GM23248 (cell line): ENCODE data around the gene LIMD2. TPM values are rescaled to one million over a fixed set of nuclear protein-coding genes. Genes with fewer than 3 reads are reported as not detected.

Experiments
- DNase-seq: peaks from one replicate; pipeline ENCODE4 v3.0.0-alpha.2; 2015
- H2AFZ ChIP-seq: fragments of 200-600 bp; sonication (generic); 2 replicates; pipeline ENCODE4 v1.6.1; 2016; ENCODE audit warnings: antibody characterized with exemption
- H3F3A ChIP-seq: fragments of 200-600 bp; sonication (generic); 2 replicates; pipeline ENCODE4 v1.6.1; 2016; ENCODE audit warnings: mild to moderate bottlenecking, antibody characterized with exemption, mixed run types; ENCODE audit not compliant: insufficient read depth
- H3K27ac ChIP-seq: fragments of 200-600 bp; sonication (generic); 2 replicates; pipeline ENCODE4 v1.5.1; 2016; ENCODE audit warnings: mild to moderate bottlenecking
- H3K27me3 ChIP-seq: fragments of 200-600 bp; sonication (generic); replicated peaks from 2 replicates; pipeline ENCODE4 v1.6.1; 2016; ENCODE audit warnings: mild to moderate bottlenecking; ENCODE audit not compliant: insufficient read depth
- H3K36me3 ChIP-seq: fragments of 200-600 bp; sonication (generic); 2 replicates; pipeline ENCODE4 v1.6.1; 2016; ENCODE audit warnings: low read depth, mild to moderate bottlenecking
- H3K4me1 ChIP-seq: fragments of 200-600 bp; sonication (generic); 2 replicates; pipeline ENCODE4 v1.6.1; 2016; ENCODE audit warnings: mild to moderate bottlenecking; ENCODE audit not compliant: insufficient read depth
- H3K4me2 ChIP-seq: fragments of 200-600 bp; sonication (generic); one replicate; pipeline ENCODE4 v1.6.1; 2016; ENCODE audit warnings: mild to moderate bottlenecking; ENCODE audit not compliant: unreplicated experiment
- H3K4me3 ChIP-seq: fragments of 200-600 bp; sonication (generic); 2 replicates; pipeline ENCODE4 v1.5.1; 2016; ENCODE audit warnings: mild to moderate bottlenecking
- H3K79me2 ChIP-seq: fragments of 200-600 bp; sonication (generic); 2 replicates; pipeline ENCODE4 v1.6.1; 2016; ENCODE audit warnings: mild to moderate bottlenecking; ENCODE audit not compliant: insufficient read depth
- H3K9ac ChIP-seq: fragments of 200-600 bp; sonication (generic); 2 replicates; pipeline ENCODE4 v1.6.1; 2016; ENCODE audit warnings: mild to moderate bottlenecking
- H3K9me2 ChIP-seq: fragments of 200-600 bp; sonication (generic); 2 replicates; pipeline ENCODE4 v1.6.1; 2016; ENCODE audit warnings: mixed run types, mild to moderate bottlenecking, moderate library complexity; ENCODE audit not compliant: insufficient read depth
- H3K9me3 ChIP-seq: fragments of 200-600 bp; sonication (generic); one replicate; pipeline ENCODE4 v1.6.1; 2017; ENCODE audit warnings: low read depth
- H4K20me1 ChIP-seq: fragments of 200-600 bp; sonication (generic); 2 replicates; pipeline ENCODE4 v1.6.0; 2016; ENCODE audit not compliant: insufficient read depth
- EZH2 ChIP-seq: fragments of 200-600 bp; sonication (generic); IDR thresholded peaks from 2 replicates; pipeline ENCODE4 v1.6.1; 2018; ENCODE audit warnings: antibody characterized with exemption, mild to moderate bottlenecking; ENCODE audit not compliant: insufficient read depth, poor library complexity, severe bottlenecking
- EZH2phosphoT487 ChIP-seq: fragments of 200-600 bp; sonication (generic); IDR thresholded peaks from 2 replicates; pipeline ENCODE4 v1.6.1; 2018; ENCODE audit warnings: antibody characterized with exemption, moderate library complexity, mild to moderate bottlenecking, low read depth; ENCODE audit not compliant: insufficient read depth
- WGBS, 2 experiments: methylation state at CpG; one replicate each; pipeline ENCODE4 v1.1.6; 2015 to 2017; ENCODE audit warnings: low lambda C conversion rate in 2 of 2, low coverage in 1 of 2; ENCODE audit errors: missing lambda C conversion rate in 2 of 2; 5-methylcytosine and 5-hydroxymethylcytosine counted together
- in situ Hi-C: fragments of 300-500 bp; cut with MboI; formaldehyde crosslinking; loops from 2 replicates; pipeline ENCODE4 v1.15.0; 2020
- polyA plus RNA-seq: library from polyadenylated mRNA; unstranded; fragments of >200 nt; fragmentation: Nextera tagmentation; extraction: Ambion mirVana; gene quantifications from 2 replicates; pipeline ENCODE4 v1.2.1, GENCODE V29; 2016
- total RNA-seq: library from RNA; depleted of rRNA; stranded (reverse); fragments of >200 nt; shearing (Covaris generic); gene quantifications from 2 replicates; pipeline ENCODE4 v1.2.3, GENCODE V29; 2014; rRNA removed

The LIMD2 gene
- total and polyA plus RNA-seq, 2 experiments from 2014 or later = 9.1 to 15.8 TPM

DNA sequence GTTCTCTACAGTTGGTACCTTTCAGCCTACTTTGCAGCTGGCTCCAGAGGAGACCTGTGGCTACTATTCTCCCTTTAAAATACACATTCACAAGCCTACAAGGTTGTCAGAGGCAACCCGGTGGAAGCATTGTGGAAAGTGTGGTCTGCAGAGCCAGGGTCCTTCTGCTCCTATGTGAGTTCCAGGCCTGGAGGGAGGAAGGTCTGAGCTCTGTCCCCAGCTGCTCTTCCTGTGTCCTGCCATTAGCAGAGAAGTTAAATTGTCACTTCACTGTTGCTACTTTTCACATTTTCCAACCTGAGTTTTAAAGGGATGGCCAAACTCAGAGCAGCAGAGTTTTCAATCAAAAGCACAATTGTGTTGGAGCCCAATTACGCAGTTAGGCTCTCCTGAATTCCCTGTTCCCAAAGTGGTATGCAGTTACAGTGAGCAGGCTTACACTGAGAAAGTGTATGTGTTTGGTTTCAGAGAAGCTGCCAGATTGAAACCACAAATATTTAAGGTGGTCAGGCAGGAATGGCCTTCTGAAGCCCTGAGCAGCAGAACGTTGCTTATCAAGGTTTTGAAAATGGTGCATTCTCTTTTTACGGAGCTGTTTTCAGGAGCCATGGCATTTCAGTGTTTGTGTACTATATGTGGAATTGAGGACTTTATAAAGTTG lies 52.7 kb downstream of the LIMD2 start:
- Histone ChIP-seq H3K79me2 (peaks cover 3% of the 10 kb centered on the region; the same call in 1 of the 2 replicates), H3K4me2 (no peak overlapping the region), H3K4me3 (no peak overlapping the region), H3K27ac (no peak overlapping the region), H3K9me2 (no peaks in the 10 kb centered on the region), H3F3A (0 out of 2 replicates have a peak, but pooled peaks cover 8% of the 10 kb centered on the region), H3K4me1 (peaks cover 6% of the 10 kb centered on the region), H2AFZ (no peak overlapping the region), H3K27me3 (no peaks in the 10 kb centered on the region), H3K9me3 (no peaks in the 10 kb centered on the region), H4K20me1 (no peaks in the 10 kb centered on the region), H3K9ac (no peak overlapping the region), H3K36me3 (no peaks in the 10 kb centered on the region; the same call in 1 of the 2 replicates)
- no peak for TF ChIP-seq EZH2phosphoT487
- TF ChIP-seq EZH2 = no peak
- in situ Hi-C loops = no loop called here
- 67% methylated on average over 4 of the region's 4 CpGs for WGBS, 2 experiments
- peak; percentile 43 for DNase-seq

DNA sequence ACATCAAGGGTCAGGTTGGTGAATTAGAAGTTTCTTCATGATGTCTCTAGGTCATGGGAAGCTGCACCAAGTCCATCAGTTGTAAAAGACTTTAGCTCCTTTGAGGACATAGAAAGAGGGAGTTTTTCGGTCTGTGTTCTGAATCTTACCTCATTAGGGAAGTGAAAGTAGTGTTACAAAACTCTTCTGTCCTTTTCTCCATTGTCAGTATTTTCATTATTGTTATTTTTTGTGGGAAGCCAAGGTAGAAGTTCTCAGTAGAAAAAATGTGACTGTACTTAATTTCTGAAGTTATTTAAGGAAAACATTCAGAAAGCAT lies 53.5 kb downstream of the LIMD2 start:
- Histone ChIP-seq H3K27me3 (no peaks in the 10 kb centered on the region), H3K9me2 (no peaks in the 10 kb centered on the region), H3K9ac (no peak overlapping the region), H3K4me1 (peaks cover 6% of the 10 kb centered on the region), H3K4me3 (no peak overlapping the region), H3K27ac (no peak overlapping the region), H3K36me3 (no peaks in the 10 kb centered on the region; the same call in 1 of the 2 replicates), H3K9me3 (no peaks in the 10 kb centered on the region), H2AFZ (no peak overlapping the region), H3K4me2 (no peak overlapping the region), H3K79me2 (peaks cover 3% of the 10 kb centered on the region; the same call in 1 of the 2 replicates), H3F3A (0 out of 2 replicates have a peak, but pooled peaks cover 8% of the 10 kb centered on the region), H4K20me1 (no peaks in the 10 kb centered on the region)
- WGBS, 2 experiments = 100% methylated on average over 1 of the region's 1 CpG
- TF ChIP-seq EZH2 = no peak
- no peak for TF ChIP-seq EZH2phosphoT487
- in situ Hi-C loops = no loop called here
- no peak for DNase-seq

Other genes with a start within 250 kb of the LIMD2 start
- 3.2 and 3.4 TPM in 2 replicates for gene ACE, start 223.1 kb downstream of the LIMD2 start, total RNA-seq
- gene ACE, start 223.1 kb downstream of the LIMD2 start, polyA plus RNA-seq = 1.6 and 2.2 TPM in 2 replicates
- gene KCNH6, start 176.8 kb downstream of the LIMD2 start, total RNA-seq = not detected in 2 replicates
- not detected in 2 replicates for gene KCNH6, start 176.8 kb downstream of the LIMD2 start, polyA plus RNA-seq
- 21.2 and 21.6 TPM in 2 replicates for gene DCAF7, start 149.6 kb downstream of the LIMD2 start, total RNA-seq
- gene DCAF7, start 149.6 kb downstream of the LIMD2 start, polyA plus RNA-seq = 38.2 and 38.4 TPM in 2 replicates
- 7.9 and 16.4 TPM in 2 replicates for gene TACO1, start 99.2 kb downstream of the LIMD2 start, total RNA-seq
- 22.3 and 23.8 TPM in 2 replicates for gene TACO1, start 99.2 kb downstream of the LIMD2 start, polyA plus RNA-seq
- 36.7 and 49.3 TPM in 2 replicates for gene MAP3K3, start 77.7 kb downstream of the LIMD2 start, total RNA-seq
- gene MAP3K3, start 77.7 kb downstream of the LIMD2 start, polyA plus RNA-seq = 8.6 and 12.2 TPM in 2 replicates
- 13.9 and 15.7 TPM in 2 replicates for gene STRADA, start 41.7 kb upstream of the LIMD2 start, total RNA-seq
- 21.6 and 22.3 TPM in 2 replicates for gene STRADA, start 41.7 kb upstream of the LIMD2 start, polyA plus RNA-seq
- gene CCDC47, start 73.5 kb upstream of the LIMD2 start, total RNA-seq = 72.2 and 74.2 TPM in 2 replicates
- gene CCDC47, start 73.5 kb upstream of the LIMD2 start, polyA plus RNA-seq = 60.5 and 61.6 TPM in 2 replicates
- gene DDX42, start 74.0 kb upstream of the LIMD2 start, total RNA-seq = 49.6 and 52.6 TPM in 2 replicates
- gene DDX42, start 74.0 kb upstream of the LIMD2 start, polyA plus RNA-seq = 33.9 and 37.2 TPM in 2 replicates
- 36.2 and 60.5 TPM in 2 replicates for gene PSMC5, start 127.3 kb upstream of the LIMD2 start, total RNA-seq
- gene PSMC5, start 127.3 kb upstream of the LIMD2 start, polyA plus RNA-seq = 178 and 180 TPM in 2 replicates
- 38.1 and 47.3 TPM in 2 replicates for gene FTSJ3, start 127.5 kb upstream of the LIMD2 start, total RNA-seq
- 27.6 and 29.2 TPM in 2 replicates for gene FTSJ3, start 127.5 kb upstream of the LIMD2 start, polyA plus RNA-seq
- gene SMARCD2, start 142.6 kb upstream of the LIMD2 start, total RNA-seq = 85.1 and 88.5 TPM in 2 replicates
- gene SMARCD2, start 142.6 kb upstream of the LIMD2 start, polyA plus RNA-seq = 28.9 and 29.3 TPM in 2 replicates
- gene CSH2, start 173.6 kb upstream of the LIMD2 start, total RNA-seq = not detected in 2 replicates
- not detected in 2 replicates for gene CSH2, start 173.6 kb upstream of the LIMD2 start, polyA plus RNA-seq
- not detected in 2 replicates for gene GH2, start 181.8 kb upstream of the LIMD2 start, total RNA-seq
- not detected in 2 replicates for gene GH2, start 181.8 kb upstream of the LIMD2 start, polyA plus RNA-seq
- not detected in 2 replicates for gene CSH1, start 196.4 kb upstream of the LIMD2 start, total RNA-seq
- gene CSH1, start 196.4 kb upstream of the LIMD2 start, polyA plus RNA-seq = not detected in 2 replicates
- not detected in 2 replicates for gene CSHL1, start 211.1 kb upstream of the LIMD2 start, total RNA-seq
- not detected in 2 replicates for gene CSHL1, start 211.1 kb upstream of the LIMD2 start, polyA plus RNA-seq
- not detected in 2 replicates for gene GH1, start 218.7 kb upstream of the LIMD2 start, total RNA-seq
- not detected in 2 replicates for gene GH1, start 218.7 kb upstream of the LIMD2 start, polyA plus RNA-seq
- gene CD79B, start 232.2 kb upstream of the LIMD2 start, total RNA-seq = not detected in 2 replicates
- gene CD79B, start 232.2 kb upstream of the LIMD2 start, polyA plus RNA-seq = not detected in 2 replicates